Mesendoderm (in vitro differentiated cells): ENCODE results near the gene KRTAP10-7.
"Not testable (repeated sequence)": the region's sequence is repeated elsewhere in the genome, so short reads cannot be mapped to it uniquely, and the experiment has no call there.

Experiments used
- DNase-seq: peaks from one replicate; pipeline ENCODE4 v3.0.0; 2013
- H2AK5ac ChIP-seq: 2 replicates; pipeline ENCODE4 v1.6.1; 2013; ENCODE audit warnings: low read length, inconsistent platforms
- H2BK120ac ChIP-seq: 2 replicates; pipeline ENCODE4 v1.6.1; 2013; ENCODE audit warnings: low read depth, mild to moderate bottlenecking, low read length, moderate library complexity, mixed read lengths
- H2BK15ac ChIP-seq: replicated peaks from 2 replicates; pipeline ENCODE4 v1.6.1; 2013; ENCODE audit warnings: low read depth, mild to moderate bottlenecking, moderate library complexity
- H2BK5ac ChIP-seq: 2 replicates; pipeline ENCODE4 v1.6.1; 2013; ENCODE audit warnings: low read length, inconsistent platforms
- H3K18ac ChIP-seq: 2 replicates; pipeline ENCODE4 v1.6.1; 2013; ENCODE audit warnings: mild to moderate bottlenecking, low read length, mixed read lengths
- H3K23ac ChIP-seq: one replicate; pipeline ENCODE4 v1.6.1; 2013; ENCODE audit warnings: low read length
- H3K27ac ChIP-seq: 2 replicates; pipeline ENCODE4 v1.5.1; 2013; ENCODE audit warnings: low read depth, mild to moderate bottlenecking, inconsistent platforms, low read length, moderate library complexity
- H3K27me3 ChIP-seq: 2 replicates; pipeline ENCODE4 v1.6.1; 2013; ENCODE audit warnings: low read length, control low read depth, mild to moderate bottlenecking, inconsistent platforms; ENCODE audit not compliant: insufficient read depth, poor library complexity
- H3K36me3 ChIP-seq: 2 replicates; pipeline ENCODE4 v1.6.1; 2013; ENCODE audit warnings: low read length, inconsistent platforms; ENCODE audit not compliant: control insufficient read depth, insufficient read depth
- H3K4ac ChIP-seq: one replicate; pipeline ENCODE4 v1.6.1; 2013; ENCODE audit warnings: low read depth, mild to moderate bottlenecking, low read length, moderate library complexity
- H3K4me1 ChIP-seq: 2 replicates; pipeline ENCODE4 v1.6.1; 2013; ENCODE audit warnings: low read depth, low read length, inconsistent platforms; ENCODE audit not compliant: control insufficient read depth
- H3K4me2 ChIP-seq: 2 replicates; pipeline ENCODE4 v1.6.1; 2013; ENCODE audit warnings: low read length
- H3K4me3 ChIP-seq: 2 replicates; pipeline ENCODE4 v1.5.1; 2013; ENCODE audit warnings: mild to moderate bottlenecking, low read length
- H3K56ac ChIP-seq: one replicate; pipeline ENCODE4 v1.6.1; 2013; ENCODE audit warnings: low read length
- H3K79me1 ChIP-seq: 2 replicates; pipeline ENCODE4 v1.6.1; 2013; ENCODE audit warnings: low read length, inconsistent platforms
- H3K79me2 ChIP-seq: 2 replicates; pipeline ENCODE4 v1.6.1; 2013; ENCODE audit warnings: mild to moderate bottlenecking, low read length; ENCODE audit not compliant: control insufficient read depth, insufficient read depth
- H3K9ac ChIP-seq: 2 replicates; pipeline ENCODE4 v1.6.1; 2013; ENCODE audit warnings: low read length, inconsistent platforms
- H4K5ac ChIP-seq: one replicate; pipeline ENCODE4 v1.6.1; 2013; ENCODE audit warnings: low read length
- H4K8ac ChIP-seq: one replicate; pipeline ENCODE4 v1.6.1; 2013; ENCODE audit warnings: low read depth, mild to moderate bottlenecking, control low read depth, low read length, moderate library complexity
- WGBS: extraction: QIAGEN DNeasy Blood & Tissue Kit; methylation state at CpG from one replicate; pipeline ENCODE4 v1.1.7; 2013; ENCODE audit warnings: low lambda C conversion rate, missing lambda C conversion rate; ENCODE audit not compliant: insufficient coverage; ENCODE audit errors: extremely low coverage; 5-methylcytosine and 5-hydroxymethylcytosine counted together

The KRTAP10-7 gene

DNA sequence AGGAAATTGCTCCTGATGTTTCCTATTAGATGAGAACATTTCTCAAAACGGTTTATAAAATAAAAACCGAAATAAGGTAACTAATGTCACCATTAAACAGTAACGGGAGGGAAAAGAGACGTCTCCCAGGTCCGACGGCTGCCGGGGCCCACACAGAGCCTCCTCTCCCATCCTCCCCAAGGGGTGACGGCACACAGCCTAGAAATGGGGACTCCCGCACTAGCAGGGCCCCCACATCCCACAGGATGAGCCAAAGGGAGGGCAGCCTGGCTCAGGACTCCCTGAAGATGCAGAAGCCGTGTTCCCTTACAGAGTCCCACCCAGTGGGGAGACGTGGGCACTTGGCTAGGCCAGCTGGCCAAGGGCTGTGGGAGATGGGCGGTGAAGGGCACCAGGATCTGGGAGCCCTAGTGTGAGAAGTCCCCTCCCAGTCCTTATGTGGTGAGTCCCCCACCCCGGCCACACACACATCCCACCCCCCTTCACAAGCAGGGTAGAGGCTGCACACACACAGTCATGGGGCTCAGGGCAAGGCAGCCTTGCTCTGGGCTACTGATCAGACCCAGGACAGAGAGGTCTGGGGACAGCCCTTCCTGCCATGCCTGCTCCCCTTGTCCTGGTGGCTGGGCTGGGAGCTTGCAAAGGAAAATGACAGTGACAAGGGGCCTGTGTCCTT is 45.1 kb upstream of the KRTAP10-7 start:
- WGBS, result no CpG with 5 or more reads among the region's 13 CpGs
- no peak overlapping the region for H4K8ac ChIP-seq
- H3K4me1 ChIP-seq, result no peaks in the 10 kb centered on the region

GRCh38 chr21:44556879-44557278 is 43.5 kb upstream of the KRTAP10-7 start:
- WGBS, result no CpG with 5 or more reads among the region's 9 CpGs
- Histone ChIP-seq H3K79me1 (no peaks in the 10 kb centered on the region), H3K9ac (no peak overlapping the region), H2BK5ac (no peak overlapping the region), H3K23ac (no peak overlapping the region), H2AK5ac (no peak overlapping the region), H3K56ac (no peak overlapping the region), H3K79me2 (no peaks in the 10 kb centered on the region), H4K8ac (no peak overlapping the region), H3K4me2 (no peak overlapping the region), H3K4me3 (no peak overlapping the region), H3K27me3 (no peaks in the 10 kb centered on the region), H3K4ac (no peak overlapping the region), H3K36me3 (no peaks in the 10 kb centered on the region), H3K18ac (no peak overlapping the region), H3K27ac (no peak overlapping the region), H3K4me1 (no peaks in the 10 kb centered on the region), H2BK15ac (no peak overlapping the region), H4K5ac (no peak overlapping the region), H2BK120ac (no peak overlapping the region)
- no peak for DNase-seq

More for the DNA sequence above, 45.1 kb upstream of the KRTAP10-7 start:
- Histone ChIP-seq H3K9ac (no peak overlapping the region), H2BK5ac (no peak overlapping the region), H3K27ac (no peak overlapping the region), H2BK15ac (no peak overlapping the region), H3K4me2 (no peak overlapping the region), H3K79me2 (no peaks in the 10 kb centered on the region), H3K23ac (no peak overlapping the region), H3K18ac (no peak overlapping the region), H3K36me3 (no peaks in the 10 kb centered on the region), H3K79me1 (no peaks in the 10 kb centered on the region), H2BK120ac (no peak overlapping the region), H3K56ac (no peak overlapping the region), H3K27me3 (no peaks in the 10 kb centered on the region), H3K4me3 (no peak overlapping the region), H3K4ac (no peak overlapping the region), H4K5ac (no peak overlapping the region), H2AK5ac (no peak overlapping the region)
- DNase-seq, result no peak

GRCh38 chr21:44557491-44558328 is 42.7 kb upstream of the KRTAP10-7 start:
- H2AK5ac ChIP-seq, result no peak overlapping the region
- no peak overlapping the region for H3K23ac ChIP-seq
- H2BK5ac ChIP-seq, result no peak overlapping the region
- no peak overlapping the region for H2BK120ac ChIP-seq
- no peak overlapping the region for H3K9ac ChIP-seq
- H4K5ac ChIP-seq, result no peak overlapping the region
- no peak overlapping the region for H2BK15ac ChIP-seq
- H3K18ac ChIP-seq, result no peak overlapping the region
- no peak overlapping the region for H3K4ac ChIP-seq
- no CpG with 5 or more reads among the region's 30 CpGs for WGBS
- H3K27ac ChIP-seq, result no peak overlapping the region
- H4K8ac ChIP-seq, result no peak overlapping the region
- no peaks in the 10 kb centered on the region for H3K4me1 ChIP-seq
- no peaks in the 10 kb centered on the region for H3K27me3 ChIP-seq
- no peaks in the 10 kb centered on the region for H3K79me2 ChIP-seq
- H3K4me2 ChIP-seq, result no peak overlapping the region
- DNase-seq, result no peak
- no peaks in the 10 kb centered on the region for H3K79me1 ChIP-seq
- H3K36me3 ChIP-seq, result no peaks in the 10 kb centered on the region
- H3K56ac ChIP-seq, result no peak overlapping the region
- no peak overlapping the region for H3K4me3 ChIP-seq

GRCh38 chr21:44558329-44558675 is 42.1 kb upstream of the KRTAP10-7 start:
- H3K4me3 ChIP-seq, DNase-seq, H3K4me1 ChIP-seq, H2BK15ac ChIP-seq, H3K23ac ChIP-seq, H2BK120ac ChIP-seq, H3K79me1 ChIP-seq, H3K4me2 ChIP-seq, H3K56ac ChIP-seq, H4K5ac ChIP-seq, H3K4ac ChIP-seq, H3K79me2 ChIP-seq, H3K27ac ChIP-seq, H3K9ac ChIP-seq, H3K18ac ChIP-seq, H2AK5ac ChIP-seq, H3K27me3 ChIP-seq, H3K36me3 ChIP-seq, H4K8ac ChIP-seq, H2BK5ac ChIP-seq: not testable (repeated sequence)
- no CpG with 5 or more reads among the region's 10 CpGs for WGBS

- no peak within 1 kb of the TSS for H3K4me3 ChIP-seq
- no peak within 1 kb of the TSS for H4K5ac ChIP-seq
- no peak within 1 kb of the TSS for H3K18ac ChIP-seq
- H3K27ac ChIP-seq, result no peak within 1 kb of the TSS
- no peaks in the 10 kb centered on the region for H3K27me3 ChIP-seq
- no peak within 1 kb of the TSS for H3K9ac ChIP-seq
- H3K4me2 ChIP-seq, result no peak within 1 kb of the TSS
- H3K36me3 ChIP-seq, result no peaks in the 10 kb centered on the region
- H2BK5ac ChIP-seq, result no peak within 1 kb of the TSS
- H3K23ac ChIP-seq, result no peak within 1 kb of the TSS
- H3K79me1 ChIP-seq, result no peaks in the 10 kb centered on the region
- H2AK5ac ChIP-seq, result no peak within 1 kb of the TSS
- H2BK120ac ChIP-seq, result no peak within 1 kb of the TSS
- H3K79me2 ChIP-seq, result no peaks in the 10 kb centered on the region
- no peak for DNase-seq
- H3K4me1 ChIP-seq, result no peaks in the 10 kb centered on the region
- no peak within 1 kb of the TSS for H4K8ac ChIP-seq
- no CpG with 5 or more reads among the region's 5 CpGs for WGBS
- H3K4ac ChIP-seq, result no peak within 1 kb of the TSS
- no peak within 1 kb of the TSS for H3K56ac ChIP-seq
- no peak within 1 kb of the TSS for H2BK15ac ChIP-seq
These were observed 41.7 kb upstream of the KRTAP10-7 start, which contains the start of gene KRTAP10-3 for GRCh38 chr21:44558695-44559094. Gene KRTAP10-3 (minus strand): TSS chr21:44558795. CDS start chr21:44558715, 80 bp downstream.
